H1 (cell line): Measurements from ENCODE around the gene PEPD. TPM values are rescaled to one million over a fixed set of nuclear protein-coding genes. Genes with fewer than 3 reads are reported as not detected.

Experiments
- CTCF ChIA-PET: fragments of 300-600 bp; sonication (Branson Sonifier 250); formaldehyde crosslinking; loops from one replicate; lab custom pipeline; 2021; ENCODE audit not compliant: partially characterized antibody; lab: Charles Lee
- POLR2A ChIA-PET: fragments of 300-600 bp; sonication (Branson Sonifier 250); formaldehyde crosslinking; loops from one replicate; lab custom pipeline; 2021; ENCODE audit warnings: inconsistent platforms; ENCODE audit not compliant: partially characterized antibody; lab: Charles Lee
- DNase-seq, 2 experiments: peaks; one replicate each; pipeline versions ENCODE4 v3.0.0 to v3.0.0-alpha.2; 2010 to 2022; ENCODE audit warnings: low spot score in 2 of 2, low read depth in 1 of 2, mixed read lengths in 1 of 2
- FAIRE-seq: peaks from 2 replicates; lab custom pipeline; 2011; peaks lifted over from hg19 to GRCh38; lab: Jason Lieb, UNC
- H2AFZ ChIP-seq: 2 replicates; pipeline ENCODE4 v1.8.1; 2012; ENCODE audit warnings: low read length, inconsistent platforms
- H2AK5ac ChIP-seq: 2 replicates; pipeline ENCODE4 v1.6.1; 2013; ENCODE audit warnings: low read depth, low read length
- H2BK120ac ChIP-seq: replicated peaks from 2 replicates; pipeline ENCODE3; 2013; ENCODE audit warnings: low read depth, low read length, inconsistent platforms
- H2BK12ac ChIP-seq: 2 replicates; pipeline ENCODE4 v1.6.1; 2013; ENCODE audit warnings: low read depth, low read length
- H2BK15ac ChIP-seq: 2 replicates; pipeline ENCODE4 v1.6.1; 2013; ENCODE audit warnings: low read length
- H2BK20ac ChIP-seq: 2 replicates; pipeline ENCODE4 v1.6.1; 2013; ENCODE audit warnings: low read length
- H2BK5ac ChIP-seq: 2 replicates; pipeline ENCODE4 v1.6.1; 2013; ENCODE audit warnings: low read depth, low read length
- H3K14ac ChIP-seq: 2 replicates; pipeline ENCODE4 v1.6.1; 2013; ENCODE audit warnings: inconsistent platforms; ENCODE audit not compliant: insufficient read length
- H3K18ac ChIP-seq: 2 replicates; pipeline ENCODE4 v1.6.1; 2013; ENCODE audit warnings: low read length; ENCODE audit errors: extremely low read depth
- H3K23ac ChIP-seq: 2 replicates; pipeline ENCODE4 v1.6.1; 2013; ENCODE audit warnings: inconsistent platforms; ENCODE audit not compliant: insufficient read length
- H3K23me2 ChIP-seq: 2 replicates; pipeline ENCODE4 v1.6.1; 2013; ENCODE audit warnings: low read depth, low read length
- H3K27ac ChIP-seq: 2 replicates; pipeline ENCODE4 v1.6.1; 2011; ENCODE audit warnings: low read depth, low read length, inconsistent platforms
- H3K27me3 ChIP-seq, 4 experiments: replicated peaks in 1 of 4; 1 replicate in 1 of 4; 2 replicates in 3 of 4; pipeline versions ENCODE4 v1.6.1 to v1.8.1; 2011 to 2013; ENCODE audit warnings: low read length in 3 of 4, mild to moderate bottlenecking in 3 of 4, inconsistent platforms in 2 of 4, mixed read lengths in 2 of 4, moderate library complexity in 1 of 4; ENCODE audit not compliant: control insufficient read depth in 3 of 4, insufficient read depth in 3 of 4; ENCODE audit errors: extremely low read depth in 1 of 4
- H3K36me3 ChIP-seq, 4 experiments: 2 replicates each; pipeline versions ENCODE4 v1.6.1 to v1.8.1; 2011 to 2013; ENCODE audit warnings: mild to moderate bottlenecking in 4 of 4, low read length in 3 of 4, moderate library complexity in 2 of 4, control low read depth in 1 of 4, inconsistent platforms in 1 of 4; ENCODE audit not compliant: insufficient read depth in 4 of 4, control insufficient read depth in 2 of 4
- H3K4ac ChIP-seq: replicated peaks from 2 replicates; pipeline ENCODE3; 2013; ENCODE audit warnings: low read length, low read depth, mixed read lengths, inconsistent platforms; ENCODE audit not compliant: insufficient read length
- H3K4me1 ChIP-seq, 4 experiments: replicated peaks in 1 of 4; 1 replicate in 1 of 4; 2 replicates in 3 of 4; pipeline versions ENCODE4 v1.6.1 to v1.8.1; 2011 to 2013; ENCODE audit warnings: low read length in 3 of 4, inconsistent platforms in 2 of 4, mixed read lengths in 1 of 4; ENCODE audit not compliant: insufficient read depth in 4 of 4, control insufficient read depth in 3 of 4
- H3K4me2 ChIP-seq, 2 experiments: 2 replicates each; pipeline versions ENCODE4 v1.6.1 to v1.8.1; 2011 to 2013; ENCODE audit warnings: low read depth in 2 of 2, low read length in 2 of 2, control low read depth in 1 of 2, inconsistent platforms in 1 of 2, mild to moderate bottlenecking in 1 of 2; ENCODE audit not compliant: insufficient read depth in 1 of 2
- H3K4me3 ChIP-seq, 4 experiments: fragments of 200-600, 300-600 bp in 1 of 4; sonication (generic), shearing (Covaris generic), sonication (Bioruptor Twin) in 1 of 4; 2 replicates each; pipeline versions ENCODE4 v1.5.1 to v1.8.1; 2011 to 2016; ENCODE audit warnings: low read length in 4 of 4, low read depth in 3 of 4, control low read depth in 2 of 4, inconsistent platforms in 2 of 4, mild to moderate bottlenecking in 2 of 4, mixed read lengths in 1 of 4, moderate library complexity in 1 of 4; ENCODE audit not compliant: insufficient read depth in 2 of 4; ENCODE audit errors: extremely low read depth in 1 of 4
- H3K56ac ChIP-seq: replicated peaks from 2 replicates; pipeline ENCODE3; 2013; ENCODE audit warnings: low read depth, mild to moderate bottlenecking, mixed read lengths, low read length, inconsistent platforms; ENCODE audit not compliant: insufficient read length
- H3K79me1 ChIP-seq: 2 replicates; pipeline ENCODE4 v1.6.1; 2013; ENCODE audit warnings: low read depth, low read length, control low read depth
- H3K79me2 ChIP-seq, 2 experiments: 2 replicates each; pipeline versions ENCODE4 v1.6.1 to v1.8.1; 2012 to 2013; ENCODE audit warnings: low read length in 2 of 2, mild to moderate bottlenecking in 2 of 2, inconsistent platforms in 1 of 2; ENCODE audit not compliant: insufficient read depth in 2 of 2, control insufficient read depth in 1 of 2
- H3K9ac ChIP-seq, 4 experiments: replicated peaks in 1 of 4; 1 replicate in 1 of 4; 2 replicates in 3 of 4; pipeline versions ENCODE4 v1.6.1 to v1.8.1; 2011 to 2013; ENCODE audit warnings: low read depth in 3 of 4, low read length in 3 of 4, control low read depth in 2 of 4, mild to moderate bottlenecking in 2 of 4, moderate library complexity in 2 of 4, inconsistent platforms in 1 of 4; ENCODE audit errors: extremely low read depth in 1 of 4
- H3K9me3 ChIP-seq, 2 experiments: 2 replicates each; pipeline versions ENCODE4 v1.6.1 to v1.8.1; 2012 to 2013; ENCODE audit warnings: mild to moderate bottlenecking in 2 of 2, moderate library complexity in 2 of 2, control low read depth in 1 of 2, inconsistent platforms in 1 of 2, low read depth in 1 of 2, low read length in 1 of 2, mixed read lengths in 1 of 2; ENCODE audit not compliant: insufficient read depth in 2 of 2
- H4K20me1 ChIP-seq, 2 experiments: replicated peaks in 1 of 2; 2 replicates each; pipeline versions ENCODE3 to v1.8.1; 2011 to 2013; ENCODE audit warnings: inconsistent platforms in 2 of 2, low read length in 2 of 2, mild to moderate bottlenecking in 1 of 2; ENCODE audit not compliant: insufficient read depth in 2 of 2, control insufficient read depth in 1 of 2
- H4K5ac ChIP-seq: 2 replicates; pipeline ENCODE4 v1.6.1; 2013; ENCODE audit warnings: low read length, low read depth, mixed read lengths, inconsistent platforms; ENCODE audit not compliant: insufficient read length
- H4K8ac ChIP-seq: 2 replicates; pipeline ENCODE4 v1.8.0; 2013; ENCODE audit warnings: mild to moderate bottlenecking, moderate library complexity, low read length, inconsistent platforms; ENCODE audit not compliant: insufficient read depth; ENCODE audit errors: extremely low read depth
- H4K91ac ChIP-seq: replicated peaks from 2 replicates; pipeline ENCODE3; 2013; ENCODE audit warnings: low read length, mixed read lengths, inconsistent platforms; ENCODE audit not compliant: insufficient read length
- BCL11A ChIP-seq, 2 experiments: IDR thresholded peaks; one replicate each; pipeline ENCODE4 v1.6.1; 2011; ENCODE audit warnings: low read depth in 2 of 2, low read length in 2 of 2, mild to moderate bottlenecking in 2 of 2
- CEBPB ChIP-seq: IDR thresholded peaks from 2 replicates; pipeline ENCODE4 v1.6.1; 2012; ENCODE audit warnings: low read depth, low read length
- CHD2 ChIP-seq: IDR thresholded peaks from 2 replicates; pipeline ENCODE4 v1.6.1; 2012; ENCODE audit warnings: low read length, improper control_type of control experiment
- GABPA ChIP-seq: IDR thresholded peaks from 2 replicates; pipeline ENCODE4 v1.6.1; 2011; ENCODE audit warnings: mild to moderate bottlenecking, low read length, moderate library complexity, borderline replicate concordance; ENCODE audit not compliant: insufficient read depth
- JUND ChIP-seq: IDR thresholded peaks from 2 replicates; pipeline ENCODE4 v1.6.1; 2011; ENCODE audit warnings: mild to moderate bottlenecking, improper control_type of control experiment, low read length
- KDM5A ChIP-seq: fragments of 200-600 bp; IDR thresholded peaks from 2 replicates; pipeline ENCODE4 v1.7.1; 2012; ENCODE audit warnings: mild to moderate bottlenecking, low read length, inconsistent platforms, mixed read lengths
- NRF1 ChIP-seq: IDR thresholded peaks from 2 replicates; pipeline ENCODE4 v1.6.1; 2011; ENCODE audit warnings: mild to moderate bottlenecking, low read depth, low read length, improper control_type of control experiment
- TAF1 ChIP-seq: IDR thresholded peaks from 2 replicates; pipeline ENCODE4 v1.6.1; 2011; ENCODE audit warnings: mild to moderate bottlenecking, low read depth, low read length
- WGBS, 2 experiments: shearing (Covaris generic) in 1 of 2; methylation state at CpG; one replicate each; pipeline versions ENCODE4 v1.1.6 to v1.1.7; 2013 to 2015; ENCODE audit warnings: low lambda C conversion rate in 2 of 2, mixed read lengths in 2 of 2, inconsistent platforms in 1 of 2, low coverage in 1 of 2, missing lambda C conversion rate in 1 of 2; ENCODE audit not compliant: insufficient replicate concordance in 2 of 2, insufficient coverage in 1 of 2, insufficient read length in 1 of 2; ENCODE audit errors: extremely low coverage in 1 of 2, missing lambda C conversion rate in 1 of 2; 5-methylcytosine and 5-hydroxymethylcytosine counted together
- polyA plus RNA-seq, 7 experiments: library from polyadenylated mRNA; depleted of rRNA in 3 of 7; stranded (reverse) in 5 of 7; unstranded in 2 of 7; fragments of >200 nt in 5 of 7; fragments of 200-250 nt in 2 of 7; gene quantifications; 1 replicate in 5 of 7; 2 replicates in 1 of 7; 4 replicates in 1 of 7; pipeline versions ENCODE4 v1.2.1 to v1.2.3, GENCODE V29; 2011 to 2013; ENCODE audit warnings: missing spikeins in 2 of 7, mixed read lengths in 2 of 7
- total RNA-seq: library from RNA; stranded (reverse); fragmentation: NEBNext Ultra II Directional; extraction: Animal tissue kit (Norgen Biotek cat#: 25700); gene quantifications from 2 replicates; pipeline ENCODE4 v1.2.1, GENCODE V29; 2021
- TF ChIP-seq, protein P1 (sequence below), 3 experiments: IDR thresholded peaks; 1 replicate in 2 of 3; 2 replicates in 1 of 3; pipeline versions ENCODE4 v1.5.1 to v1.6.1; 2011; ENCODE audit warnings: low read length in 3 of 3, mild to moderate bottlenecking in 3 of 3, inconsistent platforms in 2 of 3, low read depth in 1 of 3, moderate library complexity in 1 of 3; ENCODE audit not compliant: insufficient read depth in 1 of 3; ENCODE audit errors: control extremely low read depth in 1 of 3
- TF ChIP-seq, protein P2 (sequence below): IDR thresholded peaks from 2 replicates; pipeline ENCODE4 v1.6.1; 2012; ENCODE audit warnings: inconsistent platforms

PEPD gene
- total and polyA plus RNA-seq, 2 of the 8 experiments (the other 6 are each of a cell fraction or from before 2014, with no cell fraction given) = 84.1 to 178 TPM

DNA sequence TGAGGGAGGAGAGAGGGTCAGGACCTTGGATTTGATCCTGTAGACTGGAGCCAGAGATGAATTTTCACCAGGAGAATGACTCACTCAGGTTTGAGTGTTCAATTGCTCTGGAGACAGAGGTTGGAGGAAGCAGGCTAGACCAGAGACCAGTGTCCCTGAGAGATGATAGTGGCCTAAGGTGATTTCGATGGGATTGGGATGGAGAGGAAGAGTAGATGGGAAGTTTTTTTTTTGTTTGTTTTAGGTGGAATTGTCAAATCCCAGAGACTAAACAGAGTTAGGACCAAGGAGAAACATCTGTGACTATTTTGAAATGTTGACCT lies 145.8 kb downstream of the PEPD start:
- FAIRE-seq (no peak), DNase-seq (no peak)
- H2BK5ac ChIP-seq = no peak overlapping the region
- no peak overlapping the region for H2AFZ ChIP-seq
- H3K36me3 ChIP-seq = peaks cover 0 to 9% (median 2%) of the 10 kb centered on the region in 4 experiments; a peak in 4 of 8 replicates
- H3K4me2 ChIP-seq = no peak overlapping the region; a peak in 1 of 4 replicates
- H2BK12ac ChIP-seq = no peak overlapping the region
- no peaks in the 10 kb centered on the region for H3K27me3 ChIP-seq
- no peak overlapping the region for H2BK120ac ChIP-seq
- H4K20me1 ChIP-seq = peaks cover 30 to 34% of the 10 kb centered on the region in 2 experiments
- no peak overlapping the region for H3K23ac ChIP-seq
- no peak overlapping the region for H3K56ac ChIP-seq
- H3K4me3 ChIP-seq = no peak overlapping the region
- H2BK15ac ChIP-seq = no peak overlapping the region
- H3K9ac ChIP-seq = no peak overlapping the region
- no peak overlapping the region for H2BK20ac ChIP-seq
- H4K8ac ChIP-seq = no peak overlapping the region
- no peak overlapping the region for H3K14ac ChIP-seq
- 72 to 100% methylated on average over 1 of the region's 1 CpG for WGBS, 2 experiments
- H4K91ac ChIP-seq = no peak overlapping the region
- H3K18ac ChIP-seq = no peak overlapping the region
- H3K27ac ChIP-seq = no peak overlapping the region
- no peak overlapping the region for H2AK5ac ChIP-seq
- POLR2A ChIA-PET = interaction anchor here (1.4 to 6.1 kb wide), 6 partner anchors 12 to 75 kb away, joined by 4 to 87 read pairs (median 25); partner anchors contain the start of gene CEBPA
- no peaks in the 10 kb centered on the region for H3K9me3 ChIP-seq
- peaks cover 4 to 12% (median 6%) of the 10 kb centered on the region in 4 experiments; a peak in 6 of 7 replicates for H3K4me1 ChIP-seq
- no peak overlapping the region for H3K4ac ChIP-seq
- no peak overlapping the region for H4K5ac ChIP-seq
- CTCF ChIA-PET = interaction anchor here (0.7 to 4.2 kb wide), 5 partner anchors 13 to 396 kb away, joined by 3 to 21 read pairs (median 3); no protein-coding TSS in a partner anchor
- H3K79me1 ChIP-seq = peaks cover 14% of the 10 kb centered on the region
- peaks cover 27 to 68% of the 10 kb centered on the region in 2 experiments for H3K79me2 ChIP-seq
- peaks cover 6% of the 10 kb centered on the region for H3K23me2 ChIP-seq
- TF ChIP-seq, protein P1, sequence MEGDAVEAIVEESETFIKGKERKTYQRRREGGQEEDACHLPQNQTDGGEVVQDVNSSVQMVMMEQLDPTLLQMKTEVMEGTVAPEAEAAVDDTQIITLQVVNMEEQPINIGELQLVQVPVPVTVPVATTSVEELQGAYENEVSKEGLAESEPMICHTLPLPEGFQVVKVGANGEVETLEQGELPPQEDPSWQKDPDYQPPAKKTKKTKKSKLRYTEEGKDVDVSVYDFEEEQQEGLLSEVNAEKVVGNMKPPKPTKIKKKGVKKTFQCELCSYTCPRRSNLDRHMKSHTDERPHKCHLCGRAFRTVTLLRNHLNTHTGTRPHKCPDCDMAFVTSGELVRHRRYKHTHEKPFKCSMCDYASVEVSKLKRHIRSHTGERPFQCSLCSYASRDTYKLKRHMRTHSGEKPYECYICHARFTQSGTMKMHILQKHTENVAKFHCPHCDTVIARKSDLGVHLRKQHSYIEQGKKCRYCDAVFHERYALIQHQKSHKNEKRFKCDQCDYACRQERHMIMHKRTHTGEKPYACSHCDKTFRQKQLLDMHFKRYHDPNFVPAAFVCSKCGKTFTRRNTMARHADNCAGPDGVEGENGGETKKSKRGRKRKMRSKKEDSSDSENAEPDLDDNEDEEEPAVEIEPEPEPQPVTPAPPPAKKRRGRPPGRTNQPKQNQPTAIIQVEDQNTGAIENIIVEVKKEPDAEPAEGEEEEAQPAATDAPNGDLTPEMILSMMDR (IDR thresholded peaks at IDR 0.05; ENCODE audit: control extremely low read depth in 1 of 3, insufficient read depth in 1 of 3, low read depth in 1 of 3, low read length in 3 of 3) = no peak
- TF ChIP-seq TAF1 (no peak), JUND (no peak), CEBPB (no peak), GABPA (no peak), KDM5A (no peak), BCL11A (IDR thresholded peaks at IDR 0.05; ENCODE audit: low read depth in 2 of 2, low read length in 2 of 2) (no peak), NRF1 (no peak), CHD2 (no peak)
- TF ChIP-seq, protein P2, sequence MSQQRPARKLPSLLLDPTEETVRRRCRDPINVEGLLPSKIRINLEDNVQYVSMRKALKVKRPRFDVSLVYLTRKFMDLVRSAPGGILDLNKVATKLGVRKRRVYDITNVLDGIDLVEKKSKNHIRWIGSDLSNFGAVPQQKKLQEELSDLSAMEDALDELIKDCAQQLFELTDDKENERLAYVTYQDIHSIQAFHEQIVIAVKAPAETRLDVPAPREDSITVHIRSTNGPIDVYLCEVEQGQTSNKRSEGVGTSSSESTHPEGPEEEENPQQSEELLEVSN = no peak
